DMS 273 treated with DMSO at 0.1 percent for 48 hours (cell line): ENCODE data around the gene ITM2C.

Experiments
- DNase-seq: peaks from one replicate; lab custom pipeline; 2025; lab: John Stamatoyannopoulos, UW

The ITM2C gene

DNA sequence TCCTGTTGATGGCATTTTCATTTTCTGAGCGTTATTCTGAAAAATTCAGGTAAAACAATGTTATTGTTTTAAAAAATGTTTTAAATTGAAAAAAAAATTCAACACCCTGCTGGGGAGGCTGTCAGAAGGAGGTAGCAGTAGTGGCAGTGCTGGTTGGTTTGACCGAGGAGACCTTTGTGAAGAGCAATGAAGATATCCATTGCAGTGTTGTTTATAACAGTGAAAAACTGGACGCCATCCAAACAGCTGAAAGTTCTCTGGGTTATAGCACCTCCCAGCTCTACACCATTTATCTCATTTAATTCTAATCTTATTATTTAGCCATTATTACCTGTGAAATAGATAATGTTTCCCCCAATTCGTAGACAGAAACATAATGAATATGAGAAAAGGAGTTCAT lies 12.6 kb upstream of the ITM2C start:
- DNase-seq, result no peak

DNA sequence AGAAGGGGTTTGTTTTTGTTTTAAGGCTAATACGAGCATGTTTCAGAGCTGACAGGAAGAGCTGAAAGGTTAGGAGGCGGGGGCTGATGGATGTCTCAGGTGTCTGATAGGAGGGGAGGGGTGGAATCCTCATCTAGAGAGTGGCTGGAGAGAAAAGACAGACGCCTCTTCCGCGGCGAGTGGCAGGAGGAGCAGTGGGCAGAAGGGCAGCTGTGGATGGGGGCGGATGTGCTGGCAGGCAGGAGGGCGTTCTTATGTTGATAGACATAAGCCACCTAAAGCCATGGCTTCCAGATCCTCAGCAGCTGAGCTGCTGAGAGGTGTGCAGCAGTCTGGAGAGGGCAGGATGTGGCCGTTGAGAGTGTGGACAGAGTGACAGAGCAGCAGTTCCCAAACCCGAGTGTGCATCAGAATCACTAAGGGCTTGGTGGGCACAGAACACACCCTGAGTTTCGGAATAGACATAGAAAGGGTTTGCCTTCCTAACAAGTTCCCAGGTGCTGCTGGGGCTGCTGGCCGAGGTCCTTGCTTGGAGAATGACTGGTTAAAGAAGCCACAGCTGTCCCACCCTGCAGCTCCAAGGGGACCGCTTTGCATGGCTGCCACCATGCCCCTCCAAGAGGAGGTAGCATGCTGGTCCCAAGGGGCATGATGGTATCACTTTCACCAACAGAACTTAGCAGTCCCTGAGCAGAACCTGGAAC lies 3.0 kb upstream of the ITM2C start:
- no peak for DNase-seq

DNA sequence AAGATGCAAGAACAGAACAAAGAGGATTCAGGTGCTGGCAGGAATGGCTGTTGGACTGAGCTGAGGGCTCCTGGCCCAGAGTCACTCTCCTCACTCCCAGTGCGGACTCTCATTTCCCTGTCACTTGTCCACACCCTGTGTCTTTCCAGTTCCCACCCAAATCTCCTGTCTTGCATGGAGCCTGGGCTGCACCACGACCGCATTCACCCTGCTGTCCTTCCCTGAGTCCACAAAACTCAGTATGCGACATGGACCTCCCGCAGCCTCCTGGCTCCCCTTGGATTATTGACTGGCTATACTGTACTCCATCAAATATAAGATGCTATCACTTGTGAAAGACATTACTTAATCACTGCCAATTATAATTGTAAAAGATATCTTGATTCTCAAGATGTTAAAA lies 2.5 kb upstream of the ITM2C start:
- no peak for DNase-seq

DNA sequence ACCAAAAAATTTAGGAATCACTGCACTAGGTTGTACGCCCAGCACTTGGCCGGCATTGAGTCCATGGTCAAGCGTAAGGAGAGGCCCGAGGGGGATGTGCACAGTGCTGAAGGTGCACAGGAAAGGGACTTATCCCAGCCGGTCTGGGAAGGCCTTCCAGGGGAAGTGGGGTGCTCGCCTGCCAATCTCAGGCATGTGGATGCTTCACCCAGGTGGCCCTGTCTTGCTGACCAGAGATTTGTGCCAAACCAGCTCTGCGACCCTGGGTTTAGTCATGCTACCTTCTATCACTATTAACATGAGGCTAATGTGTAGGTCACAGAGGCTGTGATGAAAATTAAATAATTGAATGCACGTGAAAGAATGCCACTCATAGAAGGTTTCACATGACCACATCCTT lies 1.7 kb upstream of the ITM2C start:
- no peak for DNase-seq

DNA sequence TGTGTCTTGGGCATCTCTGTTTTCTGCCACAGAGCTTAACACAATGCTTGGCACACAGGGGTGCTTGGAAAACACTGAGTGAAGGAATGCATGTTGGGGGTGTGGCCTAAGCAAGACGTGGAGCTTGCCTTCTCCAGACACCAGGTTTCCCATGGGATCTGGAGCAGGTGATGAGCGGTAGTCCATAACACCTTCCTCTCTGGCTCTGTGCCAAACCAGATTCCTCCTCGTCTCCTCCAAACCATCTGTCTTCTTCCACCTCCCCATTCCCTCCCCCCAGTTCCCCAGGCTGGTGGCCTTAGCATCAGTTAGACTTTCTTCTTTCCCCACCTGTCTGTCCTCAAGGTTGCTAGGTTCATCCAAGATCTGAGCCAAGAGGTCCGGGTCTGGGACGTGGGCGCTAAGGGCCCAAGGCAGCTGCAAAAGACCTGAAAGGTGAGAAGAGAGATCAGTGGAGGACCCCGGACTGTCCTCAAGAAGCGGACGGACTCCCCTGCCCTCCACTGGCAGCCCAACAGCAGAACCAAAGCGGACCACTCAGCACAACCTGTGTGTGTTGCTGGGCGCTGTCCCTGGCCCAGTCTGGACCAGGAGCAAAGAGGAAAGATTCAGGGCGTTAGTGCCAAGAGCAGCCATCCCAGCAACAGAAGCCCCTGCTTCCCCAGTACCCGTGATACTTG lies 1.2 kb upstream of the ITM2C start:
- DNase-seq, result no peak

DNA sequence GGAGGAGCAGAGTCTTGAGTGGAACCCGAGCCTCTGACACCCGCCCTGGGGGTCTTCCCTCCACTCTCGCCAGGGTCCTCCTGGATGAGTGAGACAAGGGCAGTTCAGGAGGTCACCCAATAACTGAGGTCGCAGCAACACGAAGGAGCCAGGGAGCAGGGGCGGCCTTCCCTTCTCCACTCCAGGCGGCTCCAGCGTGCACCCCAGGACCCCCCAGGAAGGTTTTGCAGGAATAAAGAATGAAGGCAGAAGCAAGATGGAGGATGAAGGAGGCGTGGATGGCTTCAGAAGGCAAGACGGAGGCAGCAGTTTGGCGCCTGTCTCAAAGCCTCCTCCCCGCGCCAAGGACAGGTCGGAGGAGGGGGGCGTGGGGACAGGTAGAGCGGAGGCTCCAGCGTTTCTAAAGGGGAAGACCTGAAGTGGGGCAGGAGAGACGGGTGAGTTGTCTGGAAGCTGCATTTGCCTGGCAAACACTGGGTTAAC lies 579 bp upstream of the ITM2C start:
- DNase-seq, result no peak

DNA sequence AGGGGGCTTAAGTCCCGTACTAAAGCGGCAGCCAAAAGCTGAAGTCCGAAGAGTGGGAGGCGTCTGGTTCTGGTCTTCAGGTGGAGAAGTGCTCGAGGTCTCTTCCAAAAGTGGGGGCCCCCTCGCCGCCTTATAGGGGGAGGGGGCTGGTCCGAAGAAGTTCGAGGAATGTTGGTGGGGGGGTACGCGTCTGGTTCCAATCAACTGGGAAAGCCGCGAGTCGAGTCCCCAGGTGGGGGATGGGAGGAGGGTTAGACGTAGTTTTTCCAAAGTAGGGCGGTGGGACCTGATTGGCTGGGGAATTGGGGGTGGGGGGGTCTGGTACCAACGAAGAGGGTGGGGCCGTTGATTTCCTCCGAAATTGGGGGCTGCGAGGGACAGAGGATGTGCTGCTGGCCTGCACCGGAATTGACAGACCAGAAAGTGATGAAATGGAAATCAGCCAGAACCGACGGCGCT lies 594 bp downstream of the ITM2C start:
- DNase-seq, result no peak

DNA sequence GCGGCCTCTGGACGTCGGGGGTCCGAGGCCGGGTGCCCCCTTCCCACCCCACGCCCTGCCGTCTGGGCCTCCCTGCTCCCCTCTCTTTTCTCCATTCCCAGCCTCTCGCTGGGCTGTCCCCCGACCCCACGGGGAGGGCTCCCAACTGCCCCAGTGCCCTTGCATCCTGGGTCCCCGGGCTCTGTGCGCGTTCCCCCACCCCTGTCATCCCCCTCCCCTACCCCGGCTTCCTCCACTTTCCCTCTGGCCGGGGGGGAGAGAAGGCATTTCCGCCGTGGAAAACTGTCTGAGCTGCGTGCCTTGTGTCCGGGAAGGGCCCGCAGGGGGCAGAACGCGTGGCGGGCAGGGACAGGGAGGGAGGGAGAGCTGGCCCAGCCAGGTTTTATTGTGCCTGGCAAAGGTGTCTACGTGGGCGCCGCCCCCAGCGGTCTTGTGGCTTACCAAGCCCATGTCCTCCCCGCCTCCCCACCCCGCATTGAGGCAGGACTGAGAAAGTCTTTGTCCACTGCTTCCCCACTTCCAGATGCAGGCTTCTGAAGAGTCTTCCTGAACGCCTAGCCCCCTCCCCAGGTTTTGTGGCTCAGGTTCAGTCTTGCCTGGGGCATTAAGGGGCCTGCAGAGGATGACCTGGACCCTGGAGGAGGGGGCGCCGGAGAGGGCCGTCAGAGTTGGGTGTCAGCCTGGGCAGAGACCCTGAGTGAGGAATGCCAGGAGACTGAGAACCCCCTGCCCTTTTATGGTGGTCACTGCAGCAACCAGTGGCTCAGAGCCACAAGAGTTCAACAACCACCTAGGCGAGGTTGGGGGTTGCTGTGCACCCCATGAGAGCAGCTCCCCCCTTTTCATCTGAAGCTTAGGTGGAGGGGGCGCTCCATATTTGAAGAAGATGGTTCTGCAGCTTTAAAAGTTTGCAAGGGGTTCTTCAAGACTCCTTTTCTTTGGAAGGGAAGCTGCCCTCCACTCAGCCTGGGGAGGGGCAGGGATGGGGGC lies 1.3 kb downstream of the ITM2C start:
- no peak for DNase-seq

DNA sequence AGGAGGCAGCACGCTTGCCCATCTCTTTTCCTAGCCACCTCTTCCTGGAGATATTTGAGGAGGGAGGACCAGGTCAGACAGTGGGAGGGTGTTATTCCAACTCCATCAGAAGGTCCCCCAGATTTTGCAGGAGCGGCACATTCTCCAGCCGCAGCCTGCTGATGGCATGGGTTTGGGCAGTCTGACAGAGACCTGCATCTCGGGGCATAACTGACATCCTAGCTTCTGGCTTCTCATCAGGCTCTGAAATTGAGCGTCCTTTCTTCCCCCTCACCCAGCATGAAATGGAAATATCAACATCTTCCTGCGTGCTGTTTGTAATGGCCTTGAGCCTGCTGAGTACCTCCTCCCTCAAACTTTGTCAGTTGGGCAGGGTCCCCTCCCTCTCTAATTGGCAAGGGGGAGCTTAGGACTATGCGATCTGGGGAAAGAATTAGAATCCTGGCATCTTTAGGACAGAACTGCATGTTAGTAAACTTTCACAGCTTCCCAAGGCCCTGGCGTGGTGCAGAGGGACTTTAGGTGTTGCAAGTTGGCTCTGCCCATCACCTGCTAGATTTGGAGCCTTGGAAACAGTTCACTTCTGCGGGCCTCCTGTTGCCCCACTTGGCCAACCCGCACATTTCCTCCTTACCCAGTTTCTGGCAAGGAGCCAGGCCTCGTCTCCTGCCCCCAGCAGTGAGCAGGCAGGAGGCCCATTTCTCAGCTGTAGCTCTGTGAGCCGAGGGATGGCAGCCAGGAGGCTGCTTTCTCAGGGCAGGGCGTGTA lies 2.2 kb downstream of the ITM2C start:
- DNase-seq, result peak; percentile 55

DNA sequence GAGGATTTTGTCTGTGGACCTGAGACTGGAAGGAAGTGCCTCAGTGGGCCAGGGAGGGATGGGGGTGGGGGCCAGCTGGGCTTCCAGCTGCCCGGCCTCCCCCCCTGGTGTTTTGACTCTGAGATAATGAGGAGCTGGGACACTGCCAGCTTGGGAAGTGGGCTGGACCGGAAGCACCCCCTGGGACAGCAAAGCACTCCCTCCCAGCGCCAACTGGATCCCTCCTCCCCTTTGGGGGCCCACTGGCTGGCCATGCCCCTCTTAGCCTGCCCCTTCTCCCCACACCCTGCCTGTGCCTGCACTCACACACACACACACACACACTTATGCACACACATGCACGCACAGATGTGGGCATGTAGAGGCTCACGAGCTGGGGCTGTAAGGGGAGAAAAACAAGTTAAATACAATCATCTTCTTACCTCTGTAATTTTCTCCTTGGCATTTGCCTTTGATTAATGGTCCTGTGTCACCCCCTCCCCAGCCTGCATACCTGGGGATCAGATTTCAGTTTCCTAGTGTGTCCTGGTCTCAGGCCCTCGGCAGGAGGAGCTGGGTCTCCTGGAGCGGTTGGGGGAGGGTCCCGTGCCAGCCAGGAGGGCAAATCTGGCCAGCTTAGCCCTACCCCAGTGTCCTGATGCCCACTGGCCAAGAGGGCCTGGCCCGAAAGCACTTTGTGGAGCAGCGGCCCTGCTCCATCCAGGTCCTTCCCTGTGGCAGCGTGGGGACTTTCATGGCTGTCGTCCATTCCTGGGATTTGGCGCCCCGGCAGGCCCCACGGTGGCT lies 3.6 kb downstream of the ITM2C start:
- DNase-seq, result peak; percentile 42

DNA sequence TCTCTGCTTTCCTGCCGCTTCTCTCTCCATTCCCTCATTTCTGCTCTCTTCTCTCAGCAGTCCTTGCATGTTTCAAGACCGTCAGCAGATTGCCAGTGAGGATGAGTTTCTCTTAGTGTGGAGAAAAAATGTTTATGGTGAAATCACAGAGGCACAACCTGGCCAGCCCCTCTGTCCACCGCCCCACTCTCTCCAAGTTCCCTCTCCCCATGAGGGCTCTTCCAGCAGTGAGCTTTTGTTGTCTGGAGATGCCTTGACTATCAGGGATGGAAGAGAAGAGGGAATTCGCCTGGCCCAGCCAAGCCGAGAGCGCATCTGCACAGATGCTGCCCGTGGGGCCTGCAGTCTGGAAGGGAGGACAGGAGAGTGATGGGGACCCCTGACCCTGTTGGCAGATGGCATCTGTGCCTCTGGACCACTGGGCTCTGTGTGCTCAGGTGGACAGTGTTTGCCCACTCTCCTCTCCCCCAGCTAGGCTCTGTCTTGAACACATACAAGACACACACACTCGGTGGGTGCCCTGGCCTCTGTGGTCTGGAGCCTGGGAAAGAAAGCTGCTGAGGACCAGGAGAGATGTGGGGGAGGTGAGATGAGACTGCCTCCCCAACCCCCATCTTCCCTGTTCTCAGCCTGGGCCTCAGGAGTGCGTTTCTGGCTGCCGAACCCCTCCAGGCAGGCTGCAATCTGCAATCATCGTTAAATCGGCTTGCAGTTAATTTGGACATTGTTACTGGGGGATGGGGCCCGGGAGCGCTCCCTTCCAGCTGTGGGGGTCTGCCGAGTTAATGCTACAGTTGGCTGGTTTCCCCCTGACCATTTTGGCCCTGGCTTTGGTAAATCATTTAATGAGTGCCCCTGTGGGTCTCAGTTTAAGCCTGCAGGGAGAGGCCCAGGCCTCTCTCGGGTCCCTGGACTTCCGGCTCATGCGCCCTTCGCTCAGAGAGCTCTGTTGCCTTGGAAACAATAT lies 4.5 kb downstream of the ITM2C start:
- no peak for DNase-seq

DNA sequence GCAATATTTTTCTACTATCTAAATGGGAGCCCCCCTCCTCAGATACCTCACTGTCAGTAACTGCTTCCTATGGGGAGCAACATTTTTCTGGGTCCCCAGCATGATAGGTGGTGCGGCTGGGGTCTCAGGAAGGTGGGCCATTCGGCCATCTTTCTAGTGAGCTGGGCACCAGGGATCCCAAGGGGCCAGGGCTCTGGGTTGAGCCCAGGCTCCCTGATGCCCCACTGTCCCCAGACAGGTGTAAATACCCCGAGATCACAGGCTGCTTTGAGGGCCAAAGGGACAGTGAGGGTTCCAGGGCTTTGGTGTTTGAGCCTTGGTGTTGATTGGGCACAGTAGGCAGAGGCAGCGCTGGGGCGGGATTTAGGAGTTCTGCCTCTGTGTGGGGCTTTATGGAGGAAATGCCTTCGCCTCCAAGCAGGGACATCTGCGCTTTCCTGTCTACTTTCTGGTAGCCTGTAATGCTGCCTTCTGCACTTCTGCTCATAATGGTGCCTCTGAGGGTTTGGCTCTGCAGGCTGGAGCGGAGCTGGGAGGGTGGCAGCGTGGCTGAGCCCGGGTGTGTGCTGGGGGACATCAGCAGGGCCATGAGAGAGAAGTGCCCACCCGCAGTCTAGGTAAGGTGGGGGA lies 5.3 kb downstream of the ITM2C start:
- no peak for DNase-seq

DNA sequence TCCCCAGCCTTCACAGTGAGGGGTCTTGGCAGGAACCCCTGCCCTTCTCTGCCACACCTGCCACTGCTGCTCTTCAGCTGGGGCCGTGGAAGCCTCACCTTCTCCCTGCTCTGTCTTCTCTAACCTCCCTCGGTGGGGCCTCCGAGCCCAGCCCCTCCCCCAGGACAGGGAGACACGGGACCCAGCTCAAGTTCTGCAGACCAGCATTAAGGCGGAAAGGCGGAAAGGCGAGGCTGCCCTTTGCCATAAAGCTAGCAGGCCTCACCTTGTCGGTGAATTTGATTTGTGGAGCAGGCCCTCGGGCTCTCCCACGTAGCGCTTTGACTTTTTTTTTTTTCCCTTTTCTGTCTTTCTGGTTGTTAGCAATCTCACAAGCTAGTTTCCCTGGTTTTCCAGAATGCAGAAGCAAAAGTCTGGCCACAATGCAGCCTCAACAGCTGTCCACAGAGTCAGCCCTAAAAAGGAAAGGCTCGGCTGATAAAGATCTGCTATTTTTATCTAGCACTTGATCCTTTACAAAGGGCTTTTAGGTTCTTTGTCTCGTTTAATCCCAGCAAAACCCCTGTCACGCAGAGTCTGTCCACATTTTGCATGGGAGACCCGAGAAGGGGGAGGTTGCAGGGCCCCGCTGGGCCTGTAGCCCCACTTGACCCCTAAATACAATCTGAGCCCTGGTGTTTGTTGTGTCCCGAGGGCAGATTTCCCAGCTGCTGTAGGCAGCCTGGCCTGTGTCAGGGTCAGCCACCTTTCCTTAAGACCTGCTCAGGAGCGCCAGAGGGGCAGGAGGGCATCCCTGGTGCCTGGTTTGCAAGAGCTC lies 6.0 kb downstream of the ITM2C start:
- DNase-seq, result no peak

DNA sequence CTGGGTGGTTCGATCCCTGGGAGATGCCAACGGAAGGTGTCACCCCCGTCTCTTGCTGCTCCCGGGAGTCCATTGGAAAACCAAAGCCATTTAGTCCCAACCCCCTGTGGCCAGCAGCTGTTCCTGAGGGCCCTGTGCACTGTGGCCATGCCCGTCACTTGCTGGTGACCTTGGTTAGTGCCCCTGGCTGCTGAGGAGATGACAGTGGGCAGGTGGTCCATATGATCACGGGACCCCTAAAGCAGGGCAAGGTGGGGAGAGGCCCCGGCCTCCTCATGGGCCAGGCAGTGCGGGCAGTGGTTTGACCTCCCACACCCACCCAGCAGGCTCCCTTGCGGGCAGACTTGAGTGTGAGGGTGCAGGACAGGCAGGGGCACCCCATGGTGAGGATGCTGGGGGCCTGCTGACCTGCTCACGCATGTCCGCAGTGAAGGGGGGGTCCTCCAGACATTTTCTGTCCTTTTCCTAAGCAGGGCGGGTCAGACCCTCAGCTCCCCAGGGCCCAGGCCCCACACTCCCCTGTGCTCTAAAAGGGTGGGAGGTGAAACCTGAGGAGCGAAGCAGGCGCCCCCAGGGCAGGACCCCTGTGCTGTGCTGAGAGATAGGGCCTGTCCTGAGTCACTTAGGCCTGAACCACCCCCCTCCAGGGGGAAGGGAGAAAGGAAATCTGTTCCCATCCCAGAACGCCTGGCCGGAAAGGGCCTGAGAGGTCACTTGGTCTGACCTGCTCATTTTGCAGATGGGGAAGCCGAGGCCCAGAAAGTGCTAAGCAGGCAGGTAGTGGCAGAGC lies 6.8 kb downstream of the ITM2C start:
- DNase-seq, result no peak

DNA sequence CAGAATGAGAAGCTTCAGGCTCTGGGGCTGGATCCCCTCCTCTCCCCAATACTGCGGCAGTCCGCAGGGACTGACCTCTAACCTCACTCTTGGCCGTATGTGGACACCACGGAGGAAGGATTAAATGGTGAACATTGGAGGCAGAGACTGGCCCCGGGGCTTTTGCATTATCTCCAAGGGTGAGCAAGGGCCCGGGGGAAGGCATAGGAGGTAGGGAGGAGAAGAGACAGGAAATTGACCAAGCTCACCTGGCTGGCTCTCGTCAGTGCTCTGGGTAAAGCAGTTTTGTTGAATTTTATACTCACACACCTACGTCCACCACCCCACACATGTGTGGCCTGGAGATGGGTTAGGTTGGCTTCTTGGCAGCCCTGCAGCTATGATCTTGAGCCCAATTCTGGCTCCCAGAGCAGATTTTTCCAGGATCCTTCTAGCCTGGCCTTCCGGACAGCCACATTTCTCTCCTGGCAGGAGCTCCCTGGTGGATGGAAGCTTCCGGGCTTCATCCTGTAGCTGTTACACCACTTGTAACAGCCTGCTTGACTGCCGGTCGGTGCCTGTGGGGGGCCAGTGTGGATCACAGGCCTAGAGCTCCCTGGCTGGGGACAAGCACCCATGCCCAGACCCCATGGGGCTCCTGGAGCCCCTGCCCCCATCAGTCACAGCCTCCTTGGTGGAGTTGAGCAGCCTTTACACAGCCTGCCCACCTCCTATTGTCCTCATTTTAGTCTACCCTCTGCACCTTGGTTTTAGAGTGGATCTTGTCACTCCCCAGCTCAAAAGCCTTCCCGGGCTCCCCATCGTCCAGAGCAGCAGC lies 7.6 kb downstream of the ITM2C start:
- no peak for DNase-seq

DNA sequence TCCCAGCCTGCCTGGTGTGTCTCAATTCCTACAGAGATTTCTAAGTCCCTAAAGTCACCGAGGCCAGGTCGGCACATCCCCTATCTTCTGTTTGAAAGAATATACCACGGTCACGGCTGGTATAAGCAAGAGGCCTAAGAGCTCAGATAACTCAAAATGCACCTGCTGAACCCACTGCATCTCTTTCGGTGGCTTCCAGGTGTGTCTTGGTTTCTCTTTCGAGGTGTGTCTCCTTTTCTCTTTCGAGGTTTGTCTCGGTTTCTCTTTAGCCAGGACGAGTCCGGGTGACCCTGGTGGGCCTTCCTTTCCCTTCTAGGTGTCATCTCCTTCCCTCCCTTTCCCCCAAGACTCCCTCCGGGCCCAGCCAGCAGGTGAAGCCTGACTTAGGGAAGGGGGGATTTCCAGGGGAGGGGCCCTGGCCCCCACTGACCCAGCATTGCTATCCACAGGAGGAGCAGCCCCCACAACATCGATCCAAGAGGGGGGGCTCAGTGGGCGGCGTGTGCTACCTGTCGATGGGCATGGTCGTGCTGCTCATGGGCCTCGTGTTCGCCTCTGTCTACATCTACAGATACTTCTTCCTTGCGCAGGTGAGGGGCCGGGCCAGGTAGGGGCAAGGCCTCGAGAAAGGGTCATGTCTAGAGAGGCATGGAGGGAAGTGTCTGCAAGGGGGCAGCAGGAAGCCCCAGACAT lies 8.4 kb downstream of the ITM2C start:
- DNase-seq, result no peak
